ENCODE results near the gene C20orf202. TPM values are rescaled to one million over a fixed set of nuclear protein-coding genes. Genes with fewer than 3 reads are reported as not detected.
A peak's percentile ranks its signal among the peaks of the same experiment; 100 is the strongest.

C20orf202 gene
- not detected for total RNA-seq

DNA sequence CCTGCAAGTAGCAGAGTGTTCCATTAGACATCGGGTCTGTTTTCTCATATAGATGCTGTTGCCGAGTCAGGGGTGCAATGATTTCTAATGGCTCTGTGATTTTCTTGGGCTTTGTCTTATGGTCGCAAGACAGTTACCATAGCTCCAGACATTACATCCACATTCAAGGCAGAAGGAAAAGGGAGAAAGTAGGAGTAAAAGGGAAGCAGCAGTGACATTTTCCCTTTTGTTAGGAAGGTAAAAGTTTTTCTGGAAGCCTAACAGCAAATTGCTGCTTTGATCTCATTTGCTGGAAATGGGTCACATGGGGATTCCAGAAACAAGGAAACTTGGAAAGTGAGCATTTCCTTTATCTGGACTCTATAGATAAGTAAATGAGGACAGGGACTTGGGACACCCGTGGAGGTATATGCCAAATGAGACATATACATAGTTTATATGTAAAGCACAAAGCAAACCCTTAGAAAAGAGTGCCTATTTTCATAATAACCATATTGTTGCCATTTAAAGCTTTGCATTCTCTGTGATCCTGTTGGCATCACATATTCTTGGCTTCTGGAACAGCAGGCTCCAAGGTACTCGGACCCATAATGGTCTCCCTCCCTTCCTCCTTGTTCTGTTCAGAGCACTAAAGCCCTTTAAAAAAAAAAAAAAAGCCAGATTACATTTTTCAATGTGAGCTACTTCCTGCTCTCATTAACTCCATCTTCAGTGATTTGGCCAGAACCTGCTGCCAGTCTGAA, at the start of gene C20orf202:
TSS of gene C20orf202 (plus strand) at position 693 of the 743 bp plus-strand sequence. CDS start 132 bp downstream, outside the sequence.
- no peak for ATAC-seq (replicated peaks)
- Mint-ChIP-seq H3K4me1 (no peaks in the 10 kb centered on the region), H3K9me3 (no peaks in the 10 kb centered on the region), H3K27me3 (no peaks in the 10 kb centered on the region), H3K27ac (no peak within 1 kb of the TSS), H3K4me3 (no peak within 1 kb of the TSS), H3K36me3 (ENCODE audit: low read depth) (no peaks in the 10 kb centered on the region)

DNA sequence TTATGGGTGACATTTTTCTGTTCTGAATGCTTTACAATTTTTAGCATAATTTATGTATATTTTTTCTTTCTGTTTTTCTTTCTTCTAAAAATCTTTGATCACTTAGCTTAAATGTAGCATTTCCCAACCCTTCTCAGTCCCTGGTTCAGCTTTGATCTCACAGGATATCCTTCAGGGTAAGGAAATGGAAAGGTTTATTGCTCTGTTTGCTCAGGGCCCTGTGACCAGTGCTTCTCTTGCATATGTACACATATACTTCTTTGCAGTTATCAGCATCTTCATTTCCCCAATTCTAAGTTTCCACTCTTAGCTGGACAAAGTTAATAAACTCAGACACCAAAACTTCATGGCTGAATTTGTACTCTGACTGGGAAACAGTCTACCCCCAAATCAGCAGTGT, 49.0 kb upstream of the C20orf202 start:
- no peak for ATAC-seq (replicated peaks)
- no peaks in the 10 kb centered on the region for H3K9me3 Mint-ChIP-seq
- H3K27me3 Mint-ChIP-seq = no peaks in the 10 kb centered on the region
- H3K27ac Mint-ChIP-seq = no peak overlapping the region
- H3K36me3 Mint-ChIP-seq (ENCODE audit: low read depth) = peaks cover 97% of the 10 kb centered on the region
- H3K4me3 Mint-ChIP-seq = no peak overlapping the region
- H3K4me1 Mint-ChIP-seq = peaks cover 6% of the 10 kb centered on the region

GRCh38 chr20:1154691-1155090, 48.6 kb upstream of the C20orf202 start:
- Mint-ChIP-seq H3K9me3 (no peaks in the 10 kb centered on the region), H3K4me3 (no peak overlapping the region), H3K27ac (no peak overlapping the region), H3K27me3 (no peaks in the 10 kb centered on the region), H3K4me1 (peaks cover 6% of the 10 kb centered on the region), H3K36me3 (ENCODE audit: low read depth) (peaks cover 94% of the 10 kb centered on the region)
- no peak for ATAC-seq (replicated peaks)

DNA sequence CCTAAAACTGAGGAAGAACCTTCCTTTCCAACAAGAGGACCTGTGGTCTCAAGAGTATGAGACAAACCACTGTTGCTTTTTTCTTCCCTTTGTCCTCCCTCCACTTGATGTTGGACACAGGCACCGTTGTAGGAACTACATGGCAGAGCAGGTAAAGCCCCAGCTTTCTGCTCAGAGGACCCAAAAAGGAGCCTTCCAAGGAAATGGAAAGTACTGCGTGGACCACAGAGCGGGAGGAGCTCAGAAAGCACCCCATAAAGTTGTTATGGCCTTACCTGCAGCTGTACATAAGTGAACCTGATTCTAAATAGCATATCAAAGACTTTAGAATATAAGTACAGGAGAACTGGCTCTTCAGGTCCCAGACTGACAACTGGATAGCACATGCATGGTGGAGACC, 47.9 kb upstream of the C20orf202 start:
- peaks cover 6% of the 10 kb centered on the region for H3K4me1 Mint-ChIP-seq
- no peak for ATAC-seq (replicated peaks)
- no peaks in the 10 kb centered on the region for H3K27me3 Mint-ChIP-seq
- H3K36me3 Mint-ChIP-seq (ENCODE audit: low read depth) = peaks cover 97% of the 10 kb centered on the region
- H3K9me3 Mint-ChIP-seq = no peaks in the 10 kb centered on the region
- no peak overlapping the region for H3K4me3 Mint-ChIP-seq
- H3K27ac Mint-ChIP-seq = no peak overlapping the region

GRCh38 chr20:1160496-1160895, 42.8 kb upstream of the C20orf202 start:
- Mint-ChIP-seq H3K9me3 (no peaks in the 10 kb centered on the region), H3K27me3 (no peaks in the 10 kb centered on the region), H3K27ac (no peak overlapping the region), H3K4me3 (no peak overlapping the region), H3K36me3 (ENCODE audit: low read depth) (peaks cover 97% of the 10 kb centered on the region), H3K4me1 (no peaks in the 10 kb centered on the region)
- ATAC-seq (replicated peaks) = no peak

DNA sequence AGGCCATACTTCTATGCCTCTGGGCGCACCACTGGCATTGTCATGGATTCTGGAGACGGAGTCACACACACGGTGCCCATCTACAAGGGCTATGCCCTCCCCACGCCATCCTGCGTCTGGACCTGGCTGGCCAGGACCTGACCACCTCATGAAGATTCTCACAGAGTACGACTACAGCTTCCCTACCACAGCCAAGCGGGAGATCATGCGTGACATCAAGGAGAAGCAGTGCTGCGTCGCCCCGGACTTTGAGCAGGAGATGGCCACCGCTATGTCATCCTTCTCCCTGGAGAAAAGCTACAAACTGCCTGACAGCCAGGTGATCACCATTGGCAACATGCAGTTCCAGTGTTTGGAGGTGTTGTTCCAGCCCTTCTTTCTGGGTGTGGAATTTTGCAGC, 42.3 kb upstream of the C20orf202 start:
- no peak for ATAC-seq (replicated peaks)
- Mint-ChIP-seq H3K9me3 (no peaks in the 10 kb centered on the region), H3K36me3 (ENCODE audit: low read depth) (peaks cover 97% of the 10 kb centered on the region), H3K4me3 (no peak overlapping the region), H3K27ac (no peak overlapping the region), H3K4me1 (no peaks in the 10 kb centered on the region), H3K27me3 (no peaks in the 10 kb centered on the region)

DNA sequence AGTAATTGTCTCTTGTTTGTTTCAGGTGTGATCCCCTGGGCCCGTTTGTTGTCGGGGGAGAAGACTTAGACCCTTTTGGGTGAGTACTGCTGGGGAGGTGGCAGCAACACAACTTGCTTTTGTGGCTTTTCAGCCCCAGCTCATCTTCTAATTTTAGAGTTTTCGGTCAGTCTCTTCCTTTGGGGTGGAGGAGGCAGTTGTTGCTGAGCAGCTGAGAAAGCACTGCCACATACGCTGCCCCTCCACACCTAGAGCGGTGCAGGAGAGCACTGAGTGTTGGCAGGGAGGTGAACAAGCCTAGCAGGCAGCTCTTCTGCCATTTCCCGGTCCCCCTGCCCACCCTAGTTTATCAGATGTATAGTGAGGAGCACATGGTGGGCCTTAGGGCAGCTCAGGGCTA, 40.1 kb upstream of the C20orf202 start:
- Mint-ChIP-seq H3K4me3 (no peak overlapping the region), H3K4me1 (no peaks in the 10 kb centered on the region), H3K27me3 (no peaks in the 10 kb centered on the region), H3K9me3 (no peaks in the 10 kb centered on the region), H3K27ac (no peak overlapping the region), H3K36me3 (ENCODE audit: low read depth) (peaks cover 97% of the 10 kb centered on the region)
- ATAC-seq (replicated peaks) = no peak

DNA sequence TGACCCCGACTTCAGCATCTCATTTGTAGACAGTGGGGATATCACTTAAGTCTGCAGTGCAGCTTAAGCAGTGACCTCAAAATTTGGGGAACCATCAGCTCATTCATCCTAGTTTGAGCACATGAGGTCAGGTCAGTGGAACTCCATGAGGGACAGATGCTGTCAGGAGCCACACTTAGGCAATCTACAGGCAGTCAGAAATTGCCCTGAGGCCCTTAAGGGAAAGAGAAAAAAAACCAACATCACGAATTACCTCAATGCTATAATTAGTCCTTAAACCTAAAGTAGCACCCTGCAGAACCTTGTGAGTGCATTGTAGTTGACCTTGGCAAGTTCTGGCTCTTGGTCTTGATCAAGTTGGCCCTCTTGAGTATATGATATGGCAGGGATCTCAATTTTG, 39.6 kb upstream of the C20orf202 start:
- Mint-ChIP-seq H3K27ac (no peak overlapping the region), H3K27me3 (no peaks in the 10 kb centered on the region), H3K9me3 (no peaks in the 10 kb centered on the region), H3K36me3 (ENCODE audit: low read depth) (peaks cover 97% of the 10 kb centered on the region), H3K4me1 (no peaks in the 10 kb centered on the region), H3K4me3 (no peak overlapping the region)
- no peak for ATAC-seq (replicated peaks)

DNA sequence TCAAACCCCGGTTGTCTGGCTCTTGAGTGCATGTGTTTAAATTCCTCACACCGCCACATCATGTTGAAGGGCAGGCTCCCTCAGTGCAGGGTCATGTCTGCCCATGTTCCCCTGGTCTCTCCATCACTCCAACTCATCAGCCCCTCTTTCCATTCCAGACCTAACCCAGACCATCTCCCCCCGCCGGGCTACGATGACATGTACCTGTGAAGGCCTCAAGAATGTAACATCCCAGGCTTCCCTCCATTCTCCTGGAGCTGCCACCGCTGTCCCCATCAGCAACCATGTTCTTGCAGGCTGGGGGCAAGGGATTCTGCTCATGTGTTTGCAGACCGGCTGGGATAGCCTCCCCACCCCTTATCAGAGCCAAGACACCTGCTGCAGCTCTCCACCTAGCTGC, 38.4 kb upstream of the C20orf202 start:
- Mint-ChIP-seq H3K27me3 (no peaks in the 10 kb centered on the region), H3K27ac (no peak overlapping the region), H3K9me3 (no peaks in the 10 kb centered on the region), H3K4me3 (no peak overlapping the region), H3K4me1 (no peaks in the 10 kb centered on the region), H3K36me3 (ENCODE audit: low read depth) (peaks cover 100% of the 10 kb centered on the region)
- no peak for ATAC-seq (replicated peaks)

DNA sequence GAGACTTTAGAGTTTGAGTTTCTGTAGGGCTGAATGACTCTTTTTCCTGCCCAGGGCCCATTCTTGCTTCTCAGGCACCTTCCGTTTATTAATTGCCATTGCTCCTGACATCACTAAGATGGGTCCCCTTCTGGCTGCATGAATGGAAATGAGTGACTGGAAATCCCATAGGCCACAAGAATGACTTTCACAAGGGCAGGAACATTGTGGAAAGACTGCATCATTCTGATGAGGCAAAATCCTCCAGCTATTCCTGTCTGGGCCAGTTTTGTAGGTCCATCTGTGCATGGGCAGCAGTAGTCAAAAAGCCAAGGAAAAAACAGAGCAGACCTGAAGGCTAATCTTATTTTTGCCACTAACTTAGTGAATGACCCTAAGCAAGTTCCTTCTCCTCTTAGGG, 37.7 kb upstream of the C20orf202 start:
- no peak for ATAC-seq (replicated peaks)
- no peak overlapping the region for H3K4me3 Mint-ChIP-seq
- no peaks in the 10 kb centered on the region for H3K27me3 Mint-ChIP-seq
- H3K27ac Mint-ChIP-seq = no peak overlapping the region
- no peaks in the 10 kb centered on the region for H3K9me3 Mint-ChIP-seq
- H3K4me1 Mint-ChIP-seq = no peaks in the 10 kb centered on the region
- H3K36me3 Mint-ChIP-seq (ENCODE audit: low read depth) = peaks cover 100% of the 10 kb centered on the region

- no peaks in the 10 kb centered on the region for H3K27me3 Mint-ChIP-seq
- H3K36me3 Mint-ChIP-seq (ENCODE audit: low read depth) = peaks cover 100% of the 10 kb centered on the region
Observed at GRCh38 chr20:1165941-1166340, 37.3 kb upstream of the C20orf202 start.

DNA sequence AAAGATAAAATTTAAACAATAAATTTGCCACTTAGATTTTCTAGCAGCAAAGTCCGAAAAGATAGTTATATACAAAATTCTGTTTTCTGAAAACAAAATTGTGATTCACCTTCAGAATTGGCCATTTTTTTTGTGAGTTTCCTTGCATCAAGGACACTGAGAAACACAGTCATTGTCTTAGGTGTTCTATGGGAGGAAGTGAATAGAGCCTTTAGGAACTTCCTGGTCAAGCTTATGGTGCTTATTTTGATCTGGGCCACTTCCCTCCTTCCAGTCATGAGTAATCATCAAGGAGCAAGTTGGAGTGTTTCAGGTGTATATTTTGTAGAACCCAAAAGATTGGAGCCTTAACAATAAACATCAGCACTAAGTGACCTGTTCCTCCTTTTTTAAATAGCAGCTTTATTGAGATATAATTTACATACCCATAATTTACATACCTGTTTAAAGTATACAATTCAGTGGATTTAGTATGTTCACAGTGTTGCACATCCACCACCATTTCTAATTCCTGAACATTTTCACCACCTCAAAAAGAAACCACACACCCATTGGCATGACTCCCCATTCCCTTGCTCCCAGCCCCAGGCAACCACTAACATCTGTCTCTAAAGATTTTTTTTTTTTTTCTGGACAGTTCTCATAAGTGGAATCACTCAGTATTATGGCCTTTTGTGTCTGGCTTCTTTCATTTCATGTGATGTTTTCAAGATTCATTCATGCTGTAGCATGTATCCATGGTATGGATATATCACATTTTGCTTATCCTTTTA, 36.1 kb upstream of the C20orf202 start:
- no peak for ATAC-seq (replicated peaks)
- Mint-ChIP-seq H3K36me3 (ENCODE audit: low read depth) (peaks cover 99% of the 10 kb centered on the region), H3K27ac (no peak overlapping the region), H3K4me3 (no peak overlapping the region), H3K4me1 (no peaks in the 10 kb centered on the region), H3K9me3 (no peaks in the 10 kb centered on the region), H3K27me3 (no peaks in the 10 kb centered on the region)

More at GRCh38 chr20:1165941-1166340, 37.3 kb upstream of the C20orf202 start:
- Mint-ChIP-seq H3K4me1 (no peaks in the 10 kb centered on the region), H3K4me3 (no peak overlapping the region), H3K9me3 (no peaks in the 10 kb centered on the region), H3K27ac (no peak overlapping the region)
- ATAC-seq (replicated peaks) = no peak

DNA sequence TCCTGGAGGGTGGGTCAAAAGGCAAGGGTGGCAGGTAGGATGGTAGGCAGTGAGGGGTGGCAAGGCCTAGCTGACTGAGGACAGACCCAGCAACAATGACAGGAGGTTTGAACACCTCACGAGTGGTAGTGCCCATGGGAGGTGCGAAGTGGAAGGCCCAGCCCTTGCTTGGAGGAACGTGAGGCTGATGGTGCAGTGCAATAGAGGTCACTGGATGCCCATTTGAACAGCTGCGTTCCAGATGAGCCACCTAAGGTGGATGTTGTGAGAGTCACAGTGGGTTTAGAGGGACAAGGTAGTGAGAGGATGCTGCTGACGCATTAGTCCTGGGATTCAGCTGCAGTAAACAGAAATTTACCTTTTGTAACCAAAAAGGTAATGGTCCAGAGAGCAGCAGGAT, 34.0 kb upstream of the C20orf202 start:
- H3K4me3 Mint-ChIP-seq = no peak overlapping the region
- peaks cover 90% of the 10 kb centered on the region for H3K36me3 Mint-ChIP-seq (ENCODE audit: low read depth)
- no peaks in the 10 kb centered on the region for H3K9me3 Mint-ChIP-seq
- no peak for ATAC-seq (replicated peaks)
- no peak overlapping the region for H3K27ac Mint-ChIP-seq
- H3K4me1 Mint-ChIP-seq = no peaks in the 10 kb centered on the region
- H3K27me3 Mint-ChIP-seq = no peaks in the 10 kb centered on the region

DNA sequence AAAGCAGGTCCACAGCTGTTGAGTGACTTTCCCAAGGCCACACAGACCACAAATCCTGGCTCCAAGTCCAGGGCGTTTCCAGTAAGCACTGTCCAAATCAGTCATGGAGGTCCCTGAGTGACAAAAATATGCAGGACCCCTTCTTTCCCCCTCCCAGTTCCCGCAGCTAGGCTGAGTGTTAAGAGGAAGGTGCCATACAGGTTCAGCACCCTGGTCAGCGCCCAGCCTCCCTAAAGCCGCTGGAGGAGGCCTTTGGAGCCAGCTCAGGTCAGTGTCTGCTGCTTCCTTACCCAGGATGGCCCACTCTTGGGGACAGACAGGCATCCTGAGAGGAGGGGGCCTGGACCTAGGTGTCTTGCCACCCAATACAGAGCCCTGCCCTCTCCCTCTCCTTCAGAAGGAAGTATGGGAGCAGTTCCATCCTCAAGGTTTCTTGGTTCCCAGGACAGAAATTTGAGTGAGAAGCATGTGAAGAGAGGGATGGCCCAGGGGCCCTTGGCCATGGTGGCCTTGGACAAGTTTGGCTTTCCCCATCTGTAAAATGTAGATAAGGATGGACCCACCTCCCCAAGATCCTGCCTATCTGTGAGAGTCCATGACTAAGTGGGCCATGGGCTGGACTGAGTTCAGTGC, 31.7 kb upstream of the C20orf202 start:
- no peak for ATAC-seq (replicated peaks)
- peaks cover 84% of the 10 kb centered on the region for H3K36me3 Mint-ChIP-seq (ENCODE audit: low read depth)
- no peaks in the 10 kb centered on the region for H3K27me3 Mint-ChIP-seq
- H3K4me1 Mint-ChIP-seq = no peaks in the 10 kb centered on the region
- no peak overlapping the region for H3K27ac Mint-ChIP-seq
- H3K4me3 Mint-ChIP-seq = no peak overlapping the region
- no peaks in the 10 kb centered on the region for H3K9me3 Mint-ChIP-seq

DNA sequence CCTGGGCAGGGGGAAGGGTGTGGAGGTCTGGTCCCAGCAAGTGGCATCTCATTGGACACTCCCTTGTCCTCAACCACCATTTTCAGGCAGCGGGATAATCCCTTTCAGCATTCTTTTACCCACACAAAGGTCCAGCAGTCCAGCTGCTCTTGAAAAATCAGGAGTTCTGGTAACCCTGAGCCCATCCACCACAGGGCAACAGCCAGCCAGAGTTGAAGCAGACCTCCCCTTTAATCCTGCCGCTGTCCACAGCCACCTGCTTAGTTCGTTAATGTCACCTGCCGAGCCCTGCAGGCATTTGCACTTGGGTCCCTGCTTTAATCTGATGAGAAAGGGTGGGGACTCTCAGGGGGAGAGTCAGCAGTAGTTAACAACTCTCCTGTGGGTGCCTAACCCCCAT, 29.6 kb upstream of the C20orf202 start:
- H3K27ac Mint-ChIP-seq = peak overlapping the region; percentile 31
- no peaks in the 10 kb centered on the region for H3K4me1 Mint-ChIP-seq
- ATAC-seq (replicated peaks) = no peak
- no peak overlapping the region for H3K4me3 Mint-ChIP-seq
- H3K36me3 Mint-ChIP-seq (ENCODE audit: low read depth) = peaks cover 69% of the 10 kb centered on the region
- no peaks in the 10 kb centered on the region for H3K9me3 Mint-ChIP-seq
- H3K27me3 Mint-ChIP-seq = no peaks in the 10 kb centered on the region

Measured in activated T-helper 17 cell treated with anti-CD3 and anti-CD28 coated beads, Interleukin-2, amount 50 U/mL, for 72 hours (primary cell).